ELR (cell line): ENCODE measurements around the gene CLDN34.
A peak's percentile ranks its signal among the peaks of the same experiment; 100 is the strongest.

Experiments used
- DNase-seq: peaks from one replicate; pipeline ENCODE4 v3.0.0-alpha.2; 2015; ENCODE audit warnings: low read depth

CLDN34 gene

GRCh38 chrX:9980927-9981326 lies 13.8 kb downstream of the CLDN34 start:
- DNase-seq, result no peak

GRCh38 chrX:9983441-9983840 lies 16.3 kb downstream of the CLDN34 start:
- DNase-seq, result no peak

- DNase-seq, result no peak
These were observed 16.7 kb downstream of the CLDN34 start for GRCh38 chrX:9983846-9984245.

- peak; percentile 39 for DNase-seq
These were observed 21.6 kb downstream of the CLDN34 start for GRCh38 chrX:9988762-9989161.

GRCh38 chrX:9992061-9992460 lies 24.9 kb downstream of the CLDN34 start:
- DNase-seq, result no peak

GRCh38 chrX:9992724-9993123 lies 25.6 kb downstream of the CLDN34 start:
- no peak for DNase-seq

GRCh38 chrX:9995855-9996339 lies 28.7 kb downstream of the CLDN34 start:
- peak; percentile 82 for DNase-seq

GRCh38 chrX:9997041-9997440 lies 29.9 kb downstream of the CLDN34 start:
- no peak for DNase-seq

GRCh38 chrX:9997524-9997923 lies 30.4 kb downstream of the CLDN34 start:
- DNase-seq, result no peak

- DNase-seq, result no peak
These were observed 34.3 kb downstream of the CLDN34 start for GRCh38 chrX:10001496-10001895.

- no peak for DNase-seq
These were observed 37.8 kb downstream of the CLDN34 start for GRCh38 chrX:10004832-10005475.

- no peak for DNase-seq
These were observed 38.9 kb downstream of the CLDN34 start for GRCh38 chrX:10006086-10006485.

GRCh38 chrX:10006770-10007169 lies 39.6 kb downstream of the CLDN34 start:
- DNase-seq, result no peak

- peak; percentile 57 for DNase-seq
These were observed 40.5 kb downstream of the CLDN34 start for GRCh38 chrX:10007621-10008020.

GRCh38 chrX:10008483-10009056 lies 41.4 kb downstream of the CLDN34 start:
- peak; percentile 67 for DNase-seq

- DNase-seq, result no peak
These were observed 42.6 kb downstream of the CLDN34 start for GRCh38 chrX:10009741-10010140.

- peak; percentile 81 for DNase-seq
These were observed 43.5 kb downstream of the CLDN34 start for GRCh38 chrX:10010686-10011085.

- DNase-seq, result no peak
These were observed 44.2 kb downstream of the CLDN34 start for GRCh38 chrX:10011261-10011931.

- DNase-seq, result no peak
These were observed 44.8 kb downstream of the CLDN34 start for GRCh38 chrX:10011991-10012390.

- peak; percentile 88 for DNase-seq
These were observed 47.5 kb downstream of the CLDN34 start for GRCh38 chrX:10014462-10015354.

- no peak for DNase-seq
These were observed 48.2 kb downstream of the CLDN34 start for GRCh38 chrX:10015355-10015722.
